GM20000 (cell line): ENCODE results near the gene CBLB.

Source experiments
- DNase-seq: peaks from one replicate; pipeline ENCODE4 v3.0.0; 2012; ENCODE audit warnings: low spot score
- TF ChIP-seq, protein P1 (sequence below): IDR thresholded peaks from 2 replicates; pipeline ENCODE4 v1.5.1; 2012; ENCODE audit warnings: mild to moderate bottlenecking, control low read depth; ENCODE audit errors: extremely low read depth, missing control alignments

CBLB gene

DNA sequence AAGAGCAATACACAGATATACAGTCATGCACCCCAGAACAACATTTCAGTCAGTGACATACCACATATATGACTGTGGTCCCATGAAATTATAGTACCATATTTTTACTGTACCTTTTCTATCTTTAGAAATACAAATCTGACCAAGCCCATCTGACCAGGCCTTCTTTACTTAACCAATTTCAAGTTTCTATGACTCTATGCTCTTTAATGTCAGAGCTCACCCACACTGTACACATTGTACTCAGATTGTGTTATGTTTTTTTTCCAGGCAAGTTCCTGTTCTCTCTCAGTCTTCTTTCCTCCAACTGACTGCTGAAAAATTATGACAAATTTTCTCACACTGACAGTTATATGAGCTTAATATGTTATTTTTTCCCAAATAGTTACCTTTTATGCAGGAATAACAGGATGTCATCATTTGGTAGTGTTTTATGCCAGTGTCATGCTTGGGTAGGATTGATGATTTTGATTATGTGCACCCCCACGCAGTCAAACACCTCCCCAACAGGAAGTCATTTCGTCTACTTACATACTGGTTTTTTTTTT, 8.0 kb upstream of the CBLB start:
- DNase-seq = peak; percentile 22
- TF ChIP-seq, protein P1, sequence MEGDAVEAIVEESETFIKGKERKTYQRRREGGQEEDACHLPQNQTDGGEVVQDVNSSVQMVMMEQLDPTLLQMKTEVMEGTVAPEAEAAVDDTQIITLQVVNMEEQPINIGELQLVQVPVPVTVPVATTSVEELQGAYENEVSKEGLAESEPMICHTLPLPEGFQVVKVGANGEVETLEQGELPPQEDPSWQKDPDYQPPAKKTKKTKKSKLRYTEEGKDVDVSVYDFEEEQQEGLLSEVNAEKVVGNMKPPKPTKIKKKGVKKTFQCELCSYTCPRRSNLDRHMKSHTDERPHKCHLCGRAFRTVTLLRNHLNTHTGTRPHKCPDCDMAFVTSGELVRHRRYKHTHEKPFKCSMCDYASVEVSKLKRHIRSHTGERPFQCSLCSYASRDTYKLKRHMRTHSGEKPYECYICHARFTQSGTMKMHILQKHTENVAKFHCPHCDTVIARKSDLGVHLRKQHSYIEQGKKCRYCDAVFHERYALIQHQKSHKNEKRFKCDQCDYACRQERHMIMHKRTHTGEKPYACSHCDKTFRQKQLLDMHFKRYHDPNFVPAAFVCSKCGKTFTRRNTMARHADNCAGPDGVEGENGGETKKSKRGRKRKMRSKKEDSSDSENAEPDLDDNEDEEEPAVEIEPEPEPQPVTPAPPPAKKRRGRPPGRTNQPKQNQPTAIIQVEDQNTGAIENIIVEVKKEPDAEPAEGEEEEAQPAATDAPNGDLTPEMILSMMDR = no peak

DNA sequence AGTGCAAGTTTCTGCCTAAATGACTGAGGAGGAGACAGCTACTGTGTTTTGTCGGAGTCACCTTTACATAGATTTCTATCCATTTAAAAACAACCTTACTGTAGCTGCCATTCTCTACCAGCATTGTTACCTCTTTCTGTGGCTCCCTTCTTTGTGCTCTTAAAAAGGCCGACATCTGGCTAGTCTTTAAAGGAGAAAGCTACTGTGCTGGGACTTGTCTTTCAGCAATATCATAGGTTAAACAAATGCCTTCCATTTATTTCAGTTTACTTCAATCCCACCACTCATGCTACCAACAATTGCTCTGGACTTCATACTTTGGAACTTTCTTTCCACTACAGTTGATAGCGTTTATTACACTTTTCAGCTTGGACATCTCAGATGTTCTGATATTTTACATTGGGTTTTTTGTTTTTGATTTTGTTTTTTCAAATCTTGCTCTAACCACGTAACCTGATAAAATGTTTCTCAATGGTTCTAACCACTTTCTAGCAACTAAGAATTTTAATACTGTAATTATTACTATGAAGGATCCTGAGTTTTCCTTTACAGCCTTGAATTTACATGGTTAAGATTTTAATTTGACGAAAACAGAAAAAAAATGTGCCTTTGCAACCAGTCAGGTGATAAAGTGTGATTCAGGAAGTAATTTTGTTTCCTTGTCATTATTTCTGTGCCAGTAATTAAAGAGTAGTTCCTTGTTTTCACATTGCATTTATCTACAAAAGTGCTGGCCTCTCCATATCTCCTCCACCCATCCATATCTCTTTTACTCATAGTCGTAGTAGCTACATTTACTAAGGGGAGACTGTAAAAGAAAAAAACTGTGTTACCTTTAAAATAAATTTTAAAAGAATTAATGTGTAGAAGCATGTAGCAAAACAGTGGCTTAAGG, 1.3 kb upstream of the CBLB start:
- TF ChIP-seq, protein P1 = no peak
- DNase-seq = no peak

DNA sequence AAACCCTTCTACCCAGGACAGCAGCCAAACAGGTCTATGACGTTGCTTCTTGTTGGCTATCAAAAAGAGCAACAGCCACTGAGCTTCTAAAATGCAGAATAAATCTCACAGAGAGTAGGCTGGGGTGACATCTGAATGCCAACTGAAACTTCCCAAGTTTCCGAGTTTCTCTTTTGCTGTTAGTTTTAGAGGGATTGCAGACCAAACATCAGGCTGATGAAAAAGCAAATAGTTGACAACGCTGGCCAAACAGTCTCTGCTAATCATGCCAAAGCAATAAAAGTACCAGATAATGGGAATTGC, 670 bp upstream of the CBLB start:
- TF ChIP-seq, protein P1 = no peak
- DNase-seq = no peak

DNA sequence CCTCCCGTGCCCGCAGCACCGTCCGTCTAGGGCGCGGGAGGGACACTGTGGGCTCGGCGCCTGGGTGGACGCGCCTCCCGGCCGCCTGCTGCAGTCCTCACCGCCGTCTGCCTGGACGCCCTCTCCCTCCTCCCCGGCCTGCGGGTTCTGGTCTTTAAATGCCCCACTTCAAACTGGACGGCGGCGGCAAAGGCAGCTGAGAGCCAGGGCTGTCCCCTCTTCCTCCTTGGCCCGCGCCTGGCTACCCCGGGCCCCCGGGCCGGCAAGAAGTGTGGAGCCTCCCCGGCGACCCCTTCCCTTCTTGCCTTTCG, 426 bp downstream of the CBLB start:
- TF ChIP-seq, protein P1 = no peak
- peak; percentile 20 for DNase-seq

DNA sequence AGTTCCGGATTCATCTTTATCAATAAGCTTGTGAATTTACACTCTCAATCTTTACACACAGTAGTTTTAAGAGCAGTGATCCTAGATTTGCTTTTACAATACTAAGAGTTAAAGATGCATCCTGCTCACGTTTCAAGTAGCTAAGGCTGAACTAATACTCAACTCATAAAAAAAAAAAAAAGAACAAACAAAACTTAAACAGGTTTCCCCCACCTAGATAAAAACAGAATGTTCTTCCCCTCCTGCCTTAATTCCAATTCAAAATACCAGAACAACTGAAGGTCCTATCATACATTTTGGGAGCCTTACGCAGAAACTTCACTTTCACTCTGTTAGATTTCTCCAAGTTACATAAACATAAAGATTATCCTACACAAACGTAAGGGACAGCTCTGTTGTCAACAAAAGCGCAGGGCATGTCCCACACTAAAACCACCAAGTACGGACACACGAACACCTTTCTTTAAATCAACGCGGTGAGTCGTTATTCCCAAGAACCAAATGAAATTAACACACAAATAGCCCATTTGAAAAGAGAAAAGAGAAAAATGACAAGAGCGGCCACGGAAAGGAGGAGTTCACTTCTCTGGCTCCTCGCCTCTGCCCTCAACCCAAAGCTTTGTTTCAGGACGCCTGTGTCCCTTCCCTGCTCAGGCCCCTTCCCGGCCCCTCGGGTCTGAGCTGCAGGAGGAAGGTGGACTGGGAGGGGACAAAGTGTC, 941 bp downstream of the CBLB start:
- TF ChIP-seq, protein P1 = no peak
- DNase-seq = peak; percentile 19

DNA sequence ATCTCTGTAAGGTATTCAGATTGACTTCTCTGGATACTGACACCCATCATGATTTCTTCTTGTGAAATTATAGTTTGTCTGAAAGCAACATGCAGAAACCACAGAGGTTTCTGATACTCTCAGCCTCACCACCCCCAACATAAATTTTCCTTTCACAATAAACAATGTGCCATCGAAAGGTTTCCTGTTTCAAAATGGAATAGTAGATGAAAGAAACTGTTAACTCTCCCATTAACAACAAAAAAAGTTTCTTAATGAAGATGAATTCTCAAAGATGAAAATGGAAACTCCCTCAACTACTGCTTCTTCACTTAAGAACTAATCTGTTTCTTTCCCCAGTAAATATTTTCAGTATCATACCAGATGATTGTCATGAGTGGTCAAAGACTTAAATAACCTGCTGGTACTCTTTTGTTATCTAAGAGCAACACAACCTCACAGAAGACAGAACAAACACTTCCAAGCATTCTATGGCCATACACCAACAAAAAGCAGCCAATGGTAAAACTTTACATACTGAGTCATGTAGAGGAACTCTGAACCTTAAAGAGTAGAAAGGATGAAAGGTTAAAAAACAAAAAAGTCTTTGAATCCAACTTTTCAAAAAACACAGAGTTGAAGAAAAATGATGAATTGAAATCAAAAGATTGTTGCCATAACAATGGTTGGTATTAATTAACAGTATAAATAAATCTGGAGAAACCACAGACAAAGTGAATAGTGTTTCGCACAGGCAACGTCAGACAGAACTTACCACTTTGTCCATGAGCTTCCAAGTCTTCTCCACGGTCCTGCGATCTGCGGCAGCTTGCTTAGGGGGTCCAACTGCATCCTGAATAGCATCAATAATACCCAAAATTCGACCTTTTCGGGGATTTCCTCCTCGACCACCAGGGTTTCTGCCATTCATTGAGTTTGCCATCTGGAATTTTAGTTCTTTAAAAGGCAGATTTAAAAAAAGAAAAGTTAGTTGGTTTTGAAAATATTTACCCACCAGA, 1.9 kb downstream of the CBLB start:
- TF ChIP-seq, protein P1 = no peak
- DNase-seq = peak; percentile 59
